Subcutaneous adipose tissue (tissue), 4 donors: Measurements from ENCODE around the gene TCP11. TPM values are rescaled to one million over a fixed set of nuclear protein-coding genes. Genes with fewer than 3 reads are reported as not detected.

Experiments used
- total RNA-seq, 4 donors: library from RNA; depleted of rRNA; stranded (reverse); fragments of >200 nt; gene quantifications; one replicate each; pipeline ENCODE4 v1.1.0, GENCODE V29; 2016
- TF ChIP-seq, protein P1 (sequence below): fragments of 450-650 bp; IDR thresholded peaks from one replicate; pipeline ENCODE4 v1.5.1; 2016; ENCODE audit warnings: low read depth, mild to moderate bottlenecking, control low read depth, antibody characterized with exemption, moderate library complexity

The TCP11 gene
- total RNA-seq, 4 donors from 2014 or later, result not detected

DNA sequence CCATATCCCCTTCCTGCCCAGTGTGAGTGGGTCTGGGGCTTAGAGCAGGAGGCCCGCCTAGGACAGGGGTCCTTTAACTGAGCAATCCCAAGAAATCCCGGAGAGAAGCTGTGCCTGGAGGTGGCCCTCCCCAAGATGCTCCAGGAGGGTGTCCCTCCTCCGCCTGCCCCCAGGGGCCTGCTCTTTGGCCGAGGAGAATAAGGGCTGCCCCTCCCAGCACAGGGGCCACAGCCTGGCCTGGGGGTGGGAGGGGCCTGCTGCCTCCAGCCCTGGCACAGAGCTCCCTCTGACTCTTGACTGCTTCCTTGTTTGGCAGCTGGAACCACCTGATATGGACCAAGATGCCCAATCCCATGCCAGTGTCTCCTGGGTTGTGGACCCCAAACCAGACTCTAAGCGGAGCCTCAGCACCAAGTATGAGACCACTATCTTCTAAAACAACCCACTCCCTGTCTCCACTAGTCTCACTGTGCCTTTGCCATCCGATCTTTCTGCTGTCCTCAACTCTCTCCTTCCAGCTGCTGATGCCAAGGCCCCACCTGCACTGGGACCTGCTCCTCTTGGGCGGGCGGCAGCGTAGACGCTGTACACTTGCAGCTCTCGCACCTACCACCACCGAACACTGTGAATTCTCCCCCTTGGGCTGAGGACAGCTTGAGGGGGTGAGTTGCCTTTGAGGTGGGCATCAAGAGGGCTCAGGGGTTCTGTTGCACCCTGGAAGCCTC lies 54.3 kb downstream of the TCP11 start:
- TF ChIP-seq, protein P1, sequence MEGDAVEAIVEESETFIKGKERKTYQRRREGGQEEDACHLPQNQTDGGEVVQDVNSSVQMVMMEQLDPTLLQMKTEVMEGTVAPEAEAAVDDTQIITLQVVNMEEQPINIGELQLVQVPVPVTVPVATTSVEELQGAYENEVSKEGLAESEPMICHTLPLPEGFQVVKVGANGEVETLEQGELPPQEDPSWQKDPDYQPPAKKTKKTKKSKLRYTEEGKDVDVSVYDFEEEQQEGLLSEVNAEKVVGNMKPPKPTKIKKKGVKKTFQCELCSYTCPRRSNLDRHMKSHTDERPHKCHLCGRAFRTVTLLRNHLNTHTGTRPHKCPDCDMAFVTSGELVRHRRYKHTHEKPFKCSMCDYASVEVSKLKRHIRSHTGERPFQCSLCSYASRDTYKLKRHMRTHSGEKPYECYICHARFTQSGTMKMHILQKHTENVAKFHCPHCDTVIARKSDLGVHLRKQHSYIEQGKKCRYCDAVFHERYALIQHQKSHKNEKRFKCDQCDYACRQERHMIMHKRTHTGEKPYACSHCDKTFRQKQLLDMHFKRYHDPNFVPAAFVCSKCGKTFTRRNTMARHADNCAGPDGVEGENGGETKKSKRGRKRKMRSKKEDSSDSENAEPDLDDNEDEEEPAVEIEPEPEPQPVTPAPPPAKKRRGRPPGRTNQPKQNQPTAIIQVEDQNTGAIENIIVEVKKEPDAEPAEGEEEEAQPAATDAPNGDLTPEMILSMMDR, result no peak

GRCh38 chr6:35086282-35086632 lies 54.9 kb downstream of the TCP11 start:
- TF ChIP-seq, protein P1, result no peak

DNA sequence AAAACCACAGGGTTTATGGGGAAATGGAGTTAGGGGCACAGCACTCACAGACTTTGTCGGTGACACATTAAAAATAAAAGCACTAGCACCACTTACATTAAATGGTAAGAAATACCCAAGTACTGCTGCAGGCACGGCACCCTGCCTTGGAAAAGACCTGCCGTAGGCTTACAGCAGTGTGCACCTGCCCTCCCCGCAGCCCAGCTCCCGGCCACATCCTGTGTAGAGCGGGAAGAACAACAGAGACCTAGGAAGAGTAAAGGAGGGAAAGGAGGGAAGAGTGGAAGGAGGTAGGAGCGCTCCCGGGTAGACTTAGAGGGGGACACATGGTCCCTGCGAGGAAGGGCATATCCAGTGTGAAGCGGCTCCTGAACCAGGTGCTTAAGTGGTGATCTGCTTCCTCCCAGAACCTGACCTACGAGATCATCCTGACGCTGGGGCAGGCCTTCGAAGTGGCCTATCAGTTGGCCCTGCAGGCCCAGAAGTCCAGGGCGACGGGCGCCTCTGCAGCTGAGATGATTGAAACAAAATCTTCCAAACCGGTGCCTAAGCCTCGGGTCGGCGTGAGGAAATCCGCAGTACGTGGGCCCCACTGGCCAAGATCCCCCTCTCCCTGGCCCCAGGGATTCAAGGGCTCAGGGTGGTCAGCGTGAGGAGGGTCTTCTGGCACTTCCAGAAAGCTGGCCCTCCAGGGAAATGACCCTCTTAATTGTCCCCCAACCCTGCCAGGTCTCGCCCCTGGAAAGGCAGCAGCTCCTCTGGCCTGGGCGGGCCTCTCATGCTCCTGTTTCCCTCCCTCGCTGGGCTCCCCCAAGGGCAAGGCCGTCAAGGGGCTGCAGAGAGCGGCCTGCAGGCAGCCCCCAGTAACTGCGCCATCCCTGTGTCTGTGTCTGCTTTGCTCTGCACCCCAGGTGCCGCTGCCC lies 55.5 kb downstream of the TCP11 start:
- TF ChIP-seq, protein P1, result no peak

DNA sequence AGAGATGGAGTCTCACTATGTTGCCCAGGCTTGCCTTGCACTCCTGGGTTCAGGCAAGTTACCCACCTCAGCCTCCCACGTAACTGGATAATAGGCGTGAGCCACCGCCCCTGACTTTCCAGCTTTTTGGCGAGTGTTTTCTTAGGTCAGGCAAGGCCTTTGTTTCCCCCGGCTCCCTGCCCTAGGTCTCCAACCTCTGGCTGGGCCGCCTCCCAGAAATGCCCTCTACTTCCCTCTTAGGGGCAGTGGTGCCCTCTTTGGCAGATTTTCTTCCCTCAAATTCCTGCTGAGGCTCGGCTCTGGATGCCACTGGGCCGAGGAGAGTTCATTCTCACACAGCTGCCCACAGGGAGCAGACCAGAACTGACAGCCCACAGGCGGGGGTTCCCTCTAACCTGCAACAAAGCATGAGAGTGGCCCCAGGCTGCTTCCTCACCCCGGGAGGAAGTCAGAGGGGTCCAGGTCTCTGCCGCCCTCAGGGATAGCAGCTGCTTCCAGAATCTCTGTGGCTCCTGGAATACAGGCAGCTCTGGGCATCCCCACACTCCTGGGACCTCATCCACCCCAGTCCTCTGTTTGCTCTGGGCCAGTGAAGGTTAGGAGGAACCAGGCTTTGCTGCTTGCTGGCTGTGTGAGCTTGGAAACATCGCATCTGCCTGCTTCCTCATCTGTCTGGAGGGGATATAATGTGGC lies 56.5 kb downstream of the TCP11 start:
- TF ChIP-seq, protein P1, result no peak

DNA sequence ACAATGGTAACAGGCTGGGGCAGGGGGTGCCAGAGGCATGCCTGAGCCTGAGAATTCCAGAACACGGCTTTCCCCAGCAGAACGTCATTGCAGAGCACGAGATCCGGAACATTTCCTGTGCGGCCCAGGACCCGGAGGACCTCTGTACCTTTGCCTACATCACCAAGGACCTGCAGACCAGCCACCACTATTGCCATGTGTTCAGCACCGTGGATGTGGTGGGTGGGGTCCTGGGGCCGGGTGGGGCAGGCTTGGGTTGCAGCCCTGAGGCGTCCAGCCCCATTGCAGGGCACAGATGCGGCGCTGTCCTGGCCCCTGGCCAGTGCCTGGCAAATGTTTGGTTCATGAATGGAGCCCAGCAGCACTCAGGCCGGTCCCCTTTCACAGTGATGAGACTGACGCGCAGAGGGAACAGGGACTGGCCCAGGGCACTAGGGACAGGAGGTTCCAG lies 57.1 kb downstream of the TCP11 start:
- TF ChIP-seq, protein P1, result no peak

- TF ChIP-seq, protein P1, result no peak
Measured at GRCh38 chr6:35083507-35083906, 57.6 kb downstream of the TCP11 start.
